Stomach (tissue), 9 donors: ENCODE data around the gene ARFGAP1. TPM values are rescaled to one million over a fixed set of nuclear protein-coding genes. Genes with fewer than 3 reads are reported as not detected.

Experiments
- DNase-seq, 2 donors: peaks; one replicate each; pipeline versions ENCODE4 v3.0.0 to v3.0.0-alpha.2; 2013 to 2019
- H3K27ac ChIP-seq, 5 donors: fragments of 200-600 bp in 4 of 5; sonication (generic) in 4 of 5; one replicate each; pipeline ENCODE4 v1.5.1; 2013 to 2019; ENCODE audit warnings: mild to moderate bottlenecking in 1 of 5, moderate library complexity in 1 of 5
- H3K27me3 ChIP-seq, 3 donors: fragments of 200-600 bp; sonication (generic); one replicate each; pipeline ENCODE4 v1.5.1; 2017 to 2019; ENCODE audit warnings: mixed run types in 1 of 3
- H3K36me3 ChIP-seq, 4 donors: fragments of 200-600 bp; sonication (generic); 1 replicate in 3 of 4; 2 replicates in 1 of 4; pipeline ENCODE4 v1.5.1; 2016 to 2019
- H3K4me1 ChIP-seq, 4 donors: fragments of 200-600 bp; sonication (generic); one replicate each; pipeline ENCODE4 v1.5.1; 2016 to 2019
- H3K4me3 ChIP-seq, 4 donors: fragments of 200-600 bp; sonication (generic) in 3 of 4; one replicate each; pipeline ENCODE4 v1.5.1; 2016 to 2019; ENCODE audit warnings: mild to moderate bottlenecking in 1 of 4
- H3K9me3 ChIP-seq, 4 donors: fragments of 200-600 bp; sonication (generic); one replicate each; pipeline ENCODE4 v1.5.1; 2016 to 2019
- CTCF ChIP-seq, 7 experiments: fragments of 450-650 bp in 4 of 7; fragments of 200-600 bp in 3 of 7; sonication (generic) in 3 of 7; IDR thresholded peaks; one replicate each; pipeline ENCODE4 v1.5.1; 2016 to 2019; ENCODE audit warnings: antibody characterized with exemption in 7 of 7, control low read depth in 2 of 7, mild to moderate bottlenecking in 1 of 7
- EP300 ChIP-seq: sonication (generic); formaldehyde crosslinking; IDR thresholded peaks from one replicate; pipeline ENCODE4 v1.6.1; 2017; ENCODE audit warnings: antibody characterized with exemption
- POLR2A ChIP-seq, 4 donors: fragments of 450-650 bp; IDR thresholded peaks; one replicate each; pipeline ENCODE4 v1.6.1; 2016; ENCODE audit warnings: antibody characterized with exemption in 4 of 4, control low read depth in 2 of 4, mild to moderate bottlenecking in 1 of 4, moderate library complexity in 1 of 4
- POLR2AphosphoS5 ChIP-seq, 3 donors: sonication (generic); formaldehyde crosslinking; IDR thresholded peaks; one replicate each; pipeline ENCODE4 v1.6.1; 2016; ENCODE audit warnings: antibody characterized with exemption in 3 of 3
- WGBS, 5 donors: extraction: QIAGEN DNeasy Blood & Tissue Kit in 3 of 5; methylation state at CpG; one replicate each; pipeline versions ENCODE4 v1.1.5 to v1.1.7; 2013 to 2018; 5-methylcytosine and 5-hydroxymethylcytosine counted together
- intact Hi-C: fragments of 100-400 bp; cut with DNase I; formaldehyde crosslinking; loops from one replicate; pipeline ENCODE4 v1.15.1; 2023; ENCODE audit warnings: low total_unique reads
- polyA plus RNA-seq, 3 donors: library from polyadenylated mRNA; stranded (reverse); fragments of 200-250 nt; gene quantifications; one replicate each; pipeline ENCODE4 v1.2.3, GENCODE V29; 2013
- total RNA-seq, 5 donors: library from RNA; depleted of rRNA; stranded (reverse); fragments of >200 nt; gene quantifications; one replicate each; pipeline versions ENCODE4 v1.1.0 to v1.2.3, GENCODE V29; 2014 to 2016
- donor health status: healthy with polysubstance abuse.
- donor health status: Bipolar disorder and iron deficiency.
- donor health status: healthy.

Gene ARFGAP1
- total and polyA plus RNA-seq, 8 donors, result 51.3 to 146 (median 59.4) TPM

- no peaks in the 10 kb centered on the region for H3K9me3 ChIP-seq
- no peak overlapping the region for H3K27ac ChIP-seq
- 70 to 94% (median 76%) methylated on average over 2 to 10 of the region's 10 CpGs for WGBS, 5 donors
- no peak for DNase-seq
- no peaks in the 10 kb centered on the region for H3K4me1 ChIP-seq
- H3K27me3 ChIP-seq, result peaks cover 0 to 98% (median 12%) of the 10 kb centered on the region in 3 donors
- intact Hi-C loops, result no loop called here
- H3K36me3 ChIP-seq, result no peaks in the 10 kb centered on the region
- H3K4me3 ChIP-seq, result no peak overlapping the region
- TF ChIP-seq CTCF (IDR thresholded peaks at IDR 0.05) (no peak), EP300 (no peak), POLR2A (IDR thresholded peaks at IDR 0.05) (no peak), POLR2AphosphoS5 (IDR thresholded peaks at IDR 0.05) (no peak)
Measured at GRCh38 chr20:63238031-63238430, 34.6 kb upstream of the ARFGAP1 start.

DNA sequence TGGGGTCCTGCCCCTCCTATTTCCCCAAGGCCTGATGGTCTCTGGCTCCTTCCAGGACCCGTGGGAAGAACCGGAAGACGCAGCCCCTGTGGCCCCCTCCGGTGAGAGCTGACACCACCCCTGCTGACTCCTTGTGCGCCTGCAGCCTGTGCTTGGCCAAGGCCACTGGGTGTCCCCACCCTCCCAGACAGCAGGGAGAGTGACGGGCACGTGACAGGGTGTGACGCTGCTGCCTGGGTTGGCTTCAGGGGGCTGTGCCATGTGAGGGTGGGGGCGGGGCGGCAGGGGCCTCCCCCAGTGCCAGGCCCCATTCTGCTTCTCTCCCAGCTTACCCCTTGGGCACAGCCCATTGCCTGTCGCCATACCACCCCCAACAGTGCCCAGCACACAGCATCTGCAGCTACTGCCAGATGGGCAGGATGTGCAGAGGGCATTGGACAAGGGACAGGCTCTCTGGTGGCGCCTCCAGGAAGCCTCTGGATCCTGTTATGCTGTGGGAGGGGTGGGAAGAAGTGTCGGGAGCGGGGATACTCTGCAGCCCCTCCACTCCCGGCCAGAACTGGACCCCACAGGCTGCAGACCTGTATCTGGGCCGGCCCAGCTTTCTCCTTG, 34.0 kb upstream of the ARFGAP1 start:
- no peak for TF ChIP-seq EP300
- no peak for TF ChIP-seq POLR2AphosphoS5 (IDR thresholded peaks at IDR 0.05)
- no peak for TF ChIP-seq CTCF (IDR thresholded peaks at IDR 0.05)
- TF ChIP-seq POLR2A (IDR thresholded peaks at IDR 0.05), result no peak
- H3K27ac ChIP-seq, result no peak overlapping the region
- peaks cover 0 to 98% (median 12%) of the 10 kb centered on the region in 3 donors for H3K27me3 ChIP-seq
- WGBS, 5 donors, result 35 to 51% (median 43%) methylated on average over 10 to 16 of the region's 16 CpGs
- no peaks in the 10 kb centered on the region for H3K9me3 ChIP-seq
- no peaks in the 10 kb centered on the region for H3K4me1 ChIP-seq
- no peaks in the 10 kb centered on the region for H3K36me3 ChIP-seq
- DNase-seq, result peak in 1 of 2 donors; percentile 58
- H3K4me3 ChIP-seq, result no peak overlapping the region
- intact Hi-C loops, result no loop called here

DNA sequence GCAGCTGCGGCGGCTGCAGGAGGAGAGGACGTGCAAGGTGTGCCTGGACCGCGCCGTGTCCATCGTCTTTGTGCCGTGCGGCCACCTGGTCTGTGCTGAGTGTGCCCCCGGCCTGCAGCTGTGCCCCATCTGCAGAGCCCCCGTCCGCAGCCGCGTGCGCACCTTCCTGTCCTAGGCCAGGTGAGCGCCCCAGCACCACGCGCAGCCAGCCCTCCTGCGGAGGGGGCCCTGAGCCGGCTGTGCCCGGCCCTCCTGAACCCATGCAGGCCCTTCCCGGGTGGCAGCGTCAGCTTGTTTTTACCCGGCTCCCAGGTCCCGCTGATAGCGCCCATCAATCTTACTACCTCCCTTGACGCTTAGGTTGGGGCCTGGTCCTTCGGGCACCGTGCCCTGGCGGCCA, 33.2 kb upstream of the ARFGAP1 start:
- no peak for DNase-seq
- intact Hi-C loops, result no loop called here
- 85 to 92% (median 86%) methylated on average over 18 to 30 of the region's 30 CpGs for WGBS, 5 donors
- Histone ChIP-seq H3K36me3 (no peaks in the 10 kb centered on the region), H3K4me3 (no peak overlapping the region), H3K27ac (no peak overlapping the region), H3K27me3 (peaks cover 0 to 98% (median 12%) of the 10 kb centered on the region in 3 donors), H3K4me1 (no peaks in the 10 kb centered on the region), H3K9me3 (no peaks in the 10 kb centered on the region)
- no peak for TF ChIP-seq CTCF (IDR thresholded peaks at IDR 0.05)
- TF ChIP-seq POLR2A (IDR thresholded peaks at IDR 0.05), result no peak
- no peak for TF ChIP-seq POLR2AphosphoS5 (IDR thresholded peaks at IDR 0.05)
- no peak for TF ChIP-seq EP300

- no peaks in the 10 kb centered on the region for H3K9me3 ChIP-seq
- H3K4me1 ChIP-seq, result no peaks in the 10 kb centered on the region
- H3K27ac ChIP-seq, result no peak overlapping the region
- peaks cover 0 to 98% (median 12%) of the 10 kb centered on the region in 3 donors for H3K27me3 ChIP-seq
- H3K4me3 ChIP-seq, result no peak overlapping the region
- H3K36me3 ChIP-seq, result no peaks in the 10 kb centered on the region
- DNase-seq, result no peak
- intact Hi-C loops, result no loop called here
- 80 to 85% (median 83%) methylated on average over 10 to 11 of the region's 11 CpGs for WGBS, 5 donors
- TF ChIP-seq EP300, result no peak
- TF ChIP-seq POLR2A (IDR thresholded peaks at IDR 0.05), result no peak
- no peak for TF ChIP-seq CTCF (IDR thresholded peaks at IDR 0.05)
- no peak for TF ChIP-seq POLR2AphosphoS5 (IDR thresholded peaks at IDR 0.05)
Measured at GRCh38 chr20:63240004-63240403, 32.6 kb upstream of the ARFGAP1 start.
